ENCODE measurements around the gene SPEN. TPM values are rescaled to one million over a fixed set of nuclear protein-coding genes. Genes with fewer than 3 reads are reported as not detected.

SPEN gene
- total and polyA plus RNA-seq, 2 of the 13 experiments (the other 11 are each of a cell fraction or from before 2014, with no cell fraction given) = 4.8 to 14.0 TPM

- TF ChIP-seq ZNF430 (CRISPR knock-in tag; IDR thresholded peaks at IDR 0.05) = peak; percentile 40; the same call in 1 of the 2 replicates
- TF ChIP-seq ZNF619 (CRISPR knock-in tag; IDR thresholded peaks at IDR 0.05) = no peak
- peak; percentile 11 for TF ChIP-seq ATF3 (CRISPR knock-in tag; IDR thresholded peaks at IDR 0.05)
- peak; percentile 43; the same call in 1 of the 2 replicates for TF ChIP-seq RXRB (CRISPR knock-in tag; IDR thresholded peaks at IDR 0.05; ENCODE audit: borderline replicate concordance)
- no peak for TF ChIP-seq HNRNPL (IDR thresholded peaks at IDR 0.05; ENCODE audit: low read depth, low read length)
- peak; percentile 67; the same call in 1 of the 2 replicates for TF ChIP-seq ZNF224 (CRISPR knock-in tag; IDR thresholded peaks at IDR 0.05)
- no peak for TF ChIP-seq FLYWCH1 (CRISPR knock-in tag; IDR thresholded peaks at IDR 0.05)
- no peak for TF ChIP-seq ZNF431 (CRISPR knock-in tag; IDR thresholded peaks at IDR 0.05; ENCODE audit: borderline replicate concordance, low read depth)
- TF ChIP-seq KAT8 (CRISPR knock-in tag; IDR thresholded peaks at IDR 0.05) = peak; percentile 46; the same call in 1 of the 2 replicates
- 0 out of 2 replicates have a peak, but pooled peaks have one; percentile 7 for TF ChIP-seq HCFC1 (IDR thresholded peaks at IDR 0.05; ENCODE audit: low read depth, low read length)
- no peak for TF ChIP-seq CERS6 (CRISPR knock-in tag; IDR thresholded peaks at IDR 0.05)
- TF ChIP-seq ZNF282 (IDR thresholded peaks at IDR 0.05; ENCODE audit: partially characterized antibody) = no peak
- no peak for TF ChIP-seq HHEX (CRISPR knock-in tag; IDR thresholded peaks at IDR 0.05)
- TF ChIP-seq ZNF709 (CRISPR knock-in tag; IDR thresholded peaks at IDR 0.05) = peak; percentile 94
- no peak for TF ChIP-seq POLR2AphosphoS2 (IDR thresholded peaks at IDR 0.05; ENCODE audit: low read depth, low read length)
- peak; percentile 95 for TF ChIP-seq ZNF121 (CRISPR knock-in tag; IDR thresholded peaks at IDR 0.05)
- TF ChIP-seq GABPB1 (CRISPR knock-in tag; IDR thresholded peaks at IDR 0.05) = peak; percentile 82
- peak; percentile 72; the same call in 1 of the 2 replicates for TF ChIP-seq ZNF772 (CRISPR knock-in tag; IDR thresholded peaks at IDR 0.05)
- TF ChIP-seq ZKSCAN8 (CRISPR knock-in tag; IDR thresholded peaks at IDR 0.05; ENCODE audit: borderline replicate concordance) = peak; percentile 53; the same call in 1 of the 2 replicates
- TF ChIP-seq ZNF773 (CRISPR knock-in tag; IDR thresholded peaks at IDR 0.05; ENCODE audit: borderline replicate concordance) = peak; percentile 82; the same call in 1 of the 2 replicates
- peak; percentile 96 for TF ChIP-seq TEAD3 (CRISPR knock-in tag; optimal IDR thresholded peaks at IDR 0.05; ENCODE audit: borderline replicate concordance)
- TF ChIP-seq ZC3H4 (CRISPR knock-in tag; IDR thresholded peaks at IDR 0.05; ENCODE audit: borderline replicate concordance) = peak; percentile 79; the same call in 1 of the 2 replicates
- TF ChIP-seq LCORL (IDR thresholded peaks at IDR 0.05) = no peak
- peak; percentile 72; the same call in 1 of the 2 replicates for TF ChIP-seq LCORL (CRISPR knock-in tag; IDR thresholded peaks at IDR 0.05)
- peak; percentile 43 for TF ChIP-seq HNRNPK (IDR thresholded peaks at IDR 0.05; ENCODE audit: low read depth, low read length, poor library complexity, severe bottlenecking)
- TF ChIP-seq SOX13 (IDR thresholded peaks at IDR 0.05) = no peak
- TF ChIP-seq SOX13 (CRISPR knock-in tag; conservative IDR thresholded peaks at IDR 0.05 in 1 of 2, IDR thresholded peaks at IDR 0.05 in 1 of 2) = peak in 1 of 2 experiments; percentile 77; a peak in 2 of 4 replicates
- TF ChIP-seq MAX (IDR thresholded peaks at IDR 0.05) = peak; percentile 58
- peak; percentile 49 for TF ChIP-seq MTERF4 (CRISPR knock-in tag; IDR thresholded peaks at IDR 0.05)
These were observed 11.6 kb upstream of the SPEN start (continued) for GRCh38 chr1:15835741-15836510.
